ENCODE results near the gene CTXN2. TPM values are rescaled to one million over a fixed set of nuclear protein-coding genes. Genes with fewer than 3 reads are reported as not detected.

The CTXN2 gene
- total RNA-seq: not detected in 2 replicates

GRCh38 chr15:48191574-48192225 is at the start of gene CTXN2:
Gene CTXN2, plus strand, starts transcription at chr15:48191665. Its CDS starts 9,636 bp downstream, at chr15:48201301.

GRCh38 chr15:48177766-48178647 is 13.5 kb upstream of the CTXN2 start, which contains the start of gene MYEF2:
Gene MYEF2, minus strand, starts transcription at chr15:48178295. Its CDS starts 58 bp downstream, at chr15:48178237.

GRCh38 chr15:48205981-48206380 is 14.5 kb downstream of the CTXN2 start, which contains the start of gene SLC12A1:
Gene SLC12A1, plus strand, starts transcription at chr15:48206302. Its CDS starts 1,418 bp downstream, at chr15:48207720.

Other genes with a start within 250 kb of the CTXN2 start
- not detected in 2 replicates for gene SLC24A5, start 70.7 kb upstream of the CTXN2 start, total RNA-seq
- 7.0 and 34.7 TPM in 2 replicates for gene MYEF2, start 13.4 kb upstream of the CTXN2 start, total RNA-seq
- gene SLC12A1, start 14.6 kb downstream of the CTXN2 start, total RNA-seq: not detected in 2 replicates
- gene DUT, start 139.8 kb downstream of the CTXN2 start, total RNA-seq: 39.7 and 47.6 TPM in 2 replicates

All from bladder microvascular endothelial cell (primary cell).